NCI-H345 treated with DMSO at 0.1 percent for 48 hours (cell line): ENCODE measurements around the gene KLHL2.
A peak's percentile ranks its signal among the peaks of the same experiment; 100 is the strongest.
"Not testable (repeated sequence)": the region's sequence is repeated elsewhere in the genome, so short reads cannot be mapped to it uniquely, and the experiment has no call there.

Source experiments
- DNase-seq: peaks from one replicate; lab custom pipeline; 2025; ENCODE audit not compliant: unreplicated experiment; lab: John Stamatoyannopoulos, UW

Gene KLHL2

GRCh38 chr4:165201806-165202205 lies 5.6 kb upstream of the KLHL2 start:
- no peak for DNase-seq

- no peak for DNase-seq
Observed at GRCh38 chr4:165203541-165204461, 3.6 kb upstream of the KLHL2 start.

GRCh38 chr4:165204462-165204830 lies 2.9 kb upstream of the KLHL2 start:
- DNase-seq, result no peak

GRCh38 chr4:165207016-165207430 lies 338 bp upstream of the KLHL2 start:
- peak; percentile 23 for DNase-seq

GRCh38 chr4:165208221-165208652 lies 876 bp downstream of the KLHL2 start:
- peak; percentile 20 for DNase-seq

GRCh38 chr4:165208741-165209388 lies 1.5 kb downstream of the KLHL2 start:
- DNase-seq, result peak; percentile 20

GRCh38 chr4:165209796-165210195 lies 2.4 kb downstream of the KLHL2 start:
- DNase-seq, result no peak

- no peak for DNase-seq
Observed at GRCh38 chr4:165210566-165210965, 3.2 kb downstream of the KLHL2 start.

GRCh38 chr4:165212647-165213046 lies 5.3 kb downstream of the KLHL2 start:
- DNase-seq, result not testable (repeated sequence)

GRCh38 chr4:165213404-165213803 lies 6.0 kb downstream of the KLHL2 start:
- not testable (repeated sequence) for DNase-seq

- not testable (repeated sequence) for DNase-seq
Observed at GRCh38 chr4:165213991-165214709, 6.8 kb downstream of the KLHL2 start.

- not testable (repeated sequence) for DNase-seq
Observed at GRCh38 chr4:165215034-165215751, 7.8 kb downstream of the KLHL2 start.

GRCh38 chr4:165215761-165216487 lies 8.6 kb downstream of the KLHL2 start:
- DNase-seq, result not testable (repeated sequence)

- no peak for DNase-seq
Observed at GRCh38 chr4:165217325-165217724, 10.0 kb downstream of the KLHL2 start.

- not testable (repeated sequence) for DNase-seq
Observed at GRCh38 chr4:165221306-165221705, 13.9 kb downstream of the KLHL2 start.

- not testable (repeated sequence) for DNase-seq
Observed at GRCh38 chr4:165221993-165222650, 14.8 kb downstream of the KLHL2 start.

GRCh38 chr4:165222651-165222994 lies 15.3 kb downstream of the KLHL2 start:
- DNase-seq, result no peak

- DNase-seq, result not testable (repeated sequence)
Observed at GRCh38 chr4:165227401-165227800, 20.0 kb downstream of the KLHL2 start.

GRCh38 chr4:165229490-165230200 lies 22.3 kb downstream of the KLHL2 start:
- DNase-seq, result peak; percentile 10
